ENCODE results near the gene AFTPH.
"Not testable (repeated sequence)": the region's sequence is repeated elsewhere in the genome, so short reads cannot be mapped to it uniquely, and the experiment has no call there.

AFTPH gene

DNA sequence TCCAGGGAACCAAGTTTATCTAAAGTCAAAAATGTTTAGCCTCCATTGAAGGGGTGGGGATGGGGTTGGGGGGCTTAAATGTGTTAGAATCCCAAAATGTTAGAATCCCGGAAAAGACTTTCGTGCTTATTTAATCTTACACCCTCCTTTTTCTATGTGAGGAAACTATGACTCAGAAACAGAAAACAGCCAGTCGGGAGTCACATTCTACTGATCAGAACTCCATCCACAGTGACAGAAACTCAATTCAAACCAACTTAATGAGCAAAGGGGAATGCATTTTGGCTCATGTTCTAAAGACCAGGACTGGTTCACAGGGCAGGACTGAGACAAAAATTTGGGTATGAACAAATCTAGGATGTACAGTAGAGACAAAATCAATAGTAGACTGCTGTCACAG is 31.9 kb upstream of the AFTPH start:
- in situ Hi-C loops (cut with MboI; ENCODE audit: low sequenced_read_pairs), result no loop called here

DNA sequence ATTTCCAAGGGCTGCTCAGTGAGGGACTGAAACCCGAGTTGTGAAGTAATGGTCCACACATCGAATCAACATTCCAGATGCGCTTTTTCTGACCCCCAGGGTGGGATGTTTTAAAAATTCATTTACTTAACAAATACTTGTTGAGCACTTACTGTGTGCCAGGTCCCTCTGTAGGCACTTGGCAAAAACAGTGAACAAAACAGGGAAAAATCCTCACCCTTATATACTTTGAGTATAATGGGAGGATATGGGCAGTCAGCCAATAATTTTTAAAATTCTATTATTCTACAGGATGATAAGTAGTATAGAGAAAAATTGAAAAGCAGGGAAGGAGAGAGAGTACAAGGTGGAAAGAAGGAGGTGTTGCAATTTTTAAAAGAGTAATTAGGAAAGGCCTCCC is 31.3 kb upstream of the AFTPH start:
- in situ Hi-C loops (cut with MboI; ENCODE audit: low sequenced_read_pairs), result no loop called here

DNA sequence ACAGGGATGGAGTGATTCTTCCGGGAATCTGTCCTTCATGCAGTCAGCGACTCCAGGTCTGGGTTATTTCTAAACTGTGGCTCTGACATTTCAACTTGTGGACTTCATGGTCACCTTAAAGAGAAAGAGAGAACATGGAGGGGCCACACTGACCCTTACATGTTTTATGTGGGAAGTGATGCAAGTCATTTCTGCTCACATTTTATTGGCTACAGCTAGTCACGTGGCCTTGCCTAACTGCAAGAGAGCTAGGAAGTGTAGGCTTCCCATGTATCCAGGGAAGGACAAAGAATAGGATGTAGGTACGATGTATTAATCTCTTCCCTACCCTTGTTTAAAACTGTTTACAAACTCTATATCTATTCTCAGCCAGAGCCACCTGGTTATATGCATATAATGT is 30.3 kb upstream of the AFTPH start:
- in situ Hi-C loops (cut with MboI; ENCODE audit: low sequenced_read_pairs), result no loop called here

DNA sequence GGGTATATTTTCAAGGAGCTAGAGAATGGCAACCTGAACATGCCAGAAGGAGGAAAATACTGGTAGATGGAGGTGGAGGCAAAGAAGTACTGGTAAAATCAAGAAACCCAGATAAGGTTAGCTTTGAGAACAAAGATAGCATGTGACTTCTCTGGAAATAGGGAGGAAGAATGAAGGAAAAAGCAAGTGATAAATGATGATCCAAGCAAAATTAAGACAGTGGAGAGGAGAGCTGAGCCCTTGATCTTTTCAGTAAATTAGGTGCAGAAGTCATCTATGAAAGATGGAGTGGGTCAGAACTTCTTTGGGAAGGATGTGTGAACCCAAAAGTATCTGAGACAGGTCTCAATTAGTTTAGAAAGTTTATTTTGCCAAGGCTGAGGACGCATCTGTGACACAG is 25.7 kb upstream of the AFTPH start:
- in situ Hi-C loops (cut with MboI; ENCODE audit: low sequenced_read_pairs), result no loop called here

DNA sequence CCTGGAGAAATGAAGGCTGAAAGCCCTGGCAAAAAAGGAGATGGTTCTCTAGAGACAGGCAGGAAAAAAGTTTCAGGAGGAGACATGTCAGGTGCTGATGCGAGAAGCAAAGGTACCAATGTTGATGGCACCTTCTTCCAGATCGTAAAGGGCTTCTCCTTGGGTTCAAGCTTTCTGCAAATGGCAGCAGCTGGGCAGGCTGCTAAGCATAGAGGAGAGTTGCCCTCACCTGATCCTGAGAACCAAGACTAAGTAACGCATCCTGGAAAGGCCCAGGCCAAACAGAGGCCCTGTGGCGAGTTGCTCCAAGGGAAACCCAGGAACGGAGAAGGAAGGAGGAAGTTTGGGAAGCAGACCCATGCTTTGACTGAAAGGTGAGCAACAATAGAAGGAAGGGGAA is 23.6 kb upstream of the AFTPH start:
- in situ Hi-C loops (cut with MboI; ENCODE audit: low sequenced_read_pairs), result no loop called here

DNA sequence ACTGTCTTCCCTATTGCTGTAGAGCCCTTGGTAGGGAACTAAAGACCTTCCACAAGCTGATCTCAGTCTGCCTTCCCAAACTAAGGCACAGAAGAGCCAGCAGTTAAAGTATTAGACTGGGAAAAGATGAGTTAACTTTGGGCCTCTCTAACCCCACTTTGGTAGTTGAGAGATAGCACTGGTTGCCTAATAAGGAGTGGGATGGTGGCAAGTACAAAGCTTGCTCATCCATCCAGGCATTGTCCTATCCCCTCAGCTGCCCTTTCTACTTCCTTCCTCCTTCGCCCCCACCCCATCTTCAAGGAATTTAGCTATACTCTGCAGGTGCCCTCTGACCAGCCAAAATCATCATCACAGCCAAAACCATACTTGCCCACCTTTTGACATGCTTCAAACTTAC is 22.2 kb upstream of the AFTPH start:
- in situ Hi-C loops (cut with MboI; ENCODE audit: low sequenced_read_pairs), result no loop called here

DNA sequence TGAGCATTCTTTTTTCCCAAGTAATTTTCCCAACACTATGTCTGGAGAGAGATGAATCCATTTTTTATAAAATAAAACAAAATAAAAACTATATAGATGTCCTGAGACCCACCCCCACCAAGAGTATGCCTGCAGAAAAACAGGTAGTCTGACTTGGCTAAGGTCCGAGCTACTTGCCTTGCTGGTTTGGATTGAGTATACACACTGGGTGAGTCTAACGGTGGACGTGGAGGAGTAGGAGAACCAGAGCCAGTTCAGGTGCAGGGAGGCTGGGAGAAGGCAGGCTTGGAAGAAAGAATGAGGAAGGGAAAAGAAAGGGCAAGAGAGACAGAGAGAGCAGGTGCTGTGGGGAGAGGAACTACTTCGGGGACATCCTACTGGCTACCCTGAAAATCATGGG is 21.3 kb upstream of the AFTPH start:
- in situ Hi-C loops (cut with MboI; ENCODE audit: low sequenced_read_pairs), result no loop called here

DNA sequence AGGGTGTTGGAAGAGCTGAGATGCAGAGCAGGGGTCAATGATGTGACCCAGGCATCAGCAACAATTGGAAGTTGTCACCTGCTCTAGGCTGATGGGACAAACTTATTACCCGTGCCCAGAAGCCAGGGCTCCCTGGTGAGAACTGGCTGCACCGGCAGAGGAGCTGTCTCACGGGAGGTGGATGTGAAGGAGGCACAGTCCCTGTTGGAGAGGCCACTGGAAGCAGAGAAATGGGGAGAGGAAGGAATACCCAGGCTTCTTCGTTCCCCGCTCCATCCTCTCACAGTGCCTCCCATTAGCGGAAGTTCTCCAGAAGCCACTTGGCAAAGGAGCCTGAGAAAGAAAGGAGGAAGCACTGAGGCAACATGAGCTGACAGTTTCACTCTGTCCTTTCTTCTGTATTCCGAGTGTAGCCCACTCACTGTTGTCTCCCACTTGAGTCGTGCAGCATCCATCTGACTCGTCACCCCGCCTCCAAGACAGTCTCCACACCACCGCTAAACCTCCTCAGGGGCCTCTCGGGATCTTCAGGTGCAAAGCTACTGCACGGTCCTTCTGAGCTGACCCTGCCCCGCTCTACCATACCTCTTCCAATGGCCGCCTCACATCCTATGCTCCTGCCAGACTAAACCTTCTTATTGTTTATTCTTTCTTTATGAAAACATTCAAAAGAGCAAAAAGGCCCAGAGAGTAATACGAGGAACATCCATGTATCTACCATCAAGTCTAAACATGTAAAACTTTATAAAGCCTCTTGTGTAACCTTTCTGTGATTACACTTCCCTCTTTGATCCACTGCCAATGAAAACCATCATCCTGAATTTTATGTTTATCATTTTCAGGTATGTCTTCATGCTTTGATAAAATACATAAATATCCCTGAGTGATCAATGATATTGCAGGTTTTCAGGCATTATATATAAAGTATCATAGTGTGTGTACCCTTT is 19.1 kb upstream of the AFTPH start:
- in situ Hi-C loops (cut with MboI; ENCODE audit: low sequenced_read_pairs), result no loop called here

DNA sequence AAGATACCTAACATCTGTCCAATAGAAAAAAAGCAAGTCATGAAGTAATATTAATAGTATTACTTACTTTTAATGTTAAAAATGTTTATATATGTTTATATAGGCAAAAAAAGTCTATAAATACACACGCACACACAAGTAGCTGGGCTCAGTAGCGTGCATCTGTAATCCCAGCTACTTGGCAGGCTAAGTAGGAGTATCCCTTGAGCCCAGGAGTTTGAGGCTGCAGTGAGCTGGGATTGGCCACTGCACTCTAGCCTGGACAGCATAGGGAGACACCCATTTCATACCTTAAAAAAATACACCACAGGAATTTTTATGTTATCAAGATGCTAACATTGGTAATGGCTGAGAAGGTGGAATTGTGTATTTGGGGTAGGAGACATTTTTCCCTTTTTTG is 17.4 kb upstream of the AFTPH start:
- in situ Hi-C loops (cut with MboI; ENCODE audit: low sequenced_read_pairs), result no loop called here

DNA sequence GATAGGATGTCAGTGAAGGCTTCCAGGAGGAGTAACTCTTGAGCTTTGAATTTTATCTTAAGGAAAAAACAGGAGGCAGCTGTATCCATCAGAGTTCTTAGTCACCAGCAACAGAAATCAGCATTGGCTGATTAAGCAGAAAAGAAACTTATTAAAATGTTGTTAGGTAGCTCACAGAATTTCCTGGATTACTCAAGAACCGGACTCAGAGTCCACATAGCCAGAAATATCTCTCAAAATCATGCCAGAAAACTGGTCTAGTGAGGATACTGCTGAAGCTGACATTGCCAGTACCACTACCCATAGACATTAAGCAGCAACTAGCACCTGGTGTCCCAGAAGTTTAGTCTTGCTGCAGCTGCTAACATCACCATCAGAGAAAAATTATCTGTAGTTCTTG is 10.1 kb upstream of the AFTPH start:
- in situ Hi-C loops (cut with MboI; ENCODE audit: low sequenced_read_pairs), result no loop called here

DNA sequence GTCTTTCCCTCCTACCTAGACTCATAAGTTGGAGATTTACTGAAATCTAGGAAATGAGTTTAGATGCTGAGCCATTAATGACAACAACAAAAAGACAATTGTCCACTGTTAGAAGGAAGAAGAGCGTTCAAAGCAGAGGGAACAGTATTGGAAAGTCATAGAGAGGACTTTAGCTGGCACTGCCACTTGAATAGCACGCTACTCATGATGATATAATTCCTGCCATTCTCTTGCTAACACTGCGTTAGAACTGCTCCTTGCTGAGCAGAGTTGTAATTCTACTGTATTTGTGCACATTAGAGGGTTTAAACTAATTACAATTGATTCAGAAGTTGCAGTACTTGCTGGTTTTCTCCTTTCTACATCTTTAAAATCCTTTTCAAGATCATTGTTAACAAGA is 9.0 kb upstream of the AFTPH start:
- in situ Hi-C loops (cut with MboI; ENCODE audit: low sequenced_read_pairs), result no loop called here

DNA sequence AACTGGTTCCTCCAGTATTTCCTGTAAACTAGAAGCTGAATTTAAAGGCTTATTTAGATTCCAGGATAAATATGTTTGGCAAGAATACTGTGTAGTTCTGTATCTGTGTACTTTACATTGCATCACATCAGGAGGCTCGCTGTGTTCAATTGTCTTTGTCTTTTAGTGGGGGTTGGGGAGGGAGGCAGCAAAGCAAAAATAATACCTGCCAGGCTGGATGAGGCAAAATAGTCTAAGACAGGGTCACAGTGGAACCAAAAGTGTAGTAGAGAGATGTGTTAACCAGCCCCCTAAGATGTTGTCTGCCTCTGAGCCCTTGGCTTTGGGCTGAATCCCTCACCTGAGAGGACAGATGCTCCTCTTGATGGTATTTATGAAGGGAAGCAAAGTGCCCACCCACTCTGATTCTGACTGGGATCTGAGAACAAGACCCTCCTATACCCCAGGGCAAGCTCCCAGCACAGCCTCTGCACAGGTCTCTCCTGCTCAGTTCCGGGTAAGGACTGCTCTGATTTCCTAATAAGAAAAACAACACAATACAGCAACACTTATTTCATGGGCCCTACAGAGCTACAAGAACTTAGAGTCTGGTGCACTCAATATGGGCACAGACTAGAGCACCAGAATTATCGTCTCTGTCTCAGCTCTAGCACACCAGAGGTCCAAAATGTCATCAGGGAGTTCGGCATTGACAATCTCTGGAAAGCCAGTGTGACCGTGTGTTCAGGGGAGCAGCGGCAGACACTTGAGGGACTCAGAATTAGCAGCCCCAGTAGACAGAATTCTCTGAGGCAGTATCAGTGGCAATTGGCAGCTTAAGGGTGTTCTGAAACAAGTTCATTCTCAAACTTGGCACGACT is 7.2 kb upstream of the AFTPH start:
- in situ Hi-C loops (cut with MboI; ENCODE audit: low sequenced_read_pairs), result no loop called here

DNA sequence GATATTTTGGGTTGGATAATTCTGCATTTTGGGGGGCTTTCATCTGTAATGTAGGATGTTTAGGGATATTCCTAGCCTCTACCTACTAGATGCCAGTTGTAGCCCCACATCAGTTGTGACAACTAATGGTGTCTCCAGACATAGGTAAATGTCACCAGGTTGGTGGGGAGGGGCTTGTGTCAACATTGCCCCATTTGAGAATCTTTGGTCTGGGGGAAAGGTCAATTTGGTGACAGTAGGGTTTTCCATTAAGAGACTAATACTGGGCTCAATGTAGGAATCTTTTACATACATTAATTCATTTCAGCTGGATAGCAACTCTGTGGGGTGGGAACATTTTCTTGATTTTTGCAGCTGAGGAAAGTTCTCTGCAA is 6.6 kb upstream of the AFTPH start:
- in situ Hi-C loops (cut with MboI; ENCODE audit: low sequenced_read_pairs), result no loop called here

DNA sequence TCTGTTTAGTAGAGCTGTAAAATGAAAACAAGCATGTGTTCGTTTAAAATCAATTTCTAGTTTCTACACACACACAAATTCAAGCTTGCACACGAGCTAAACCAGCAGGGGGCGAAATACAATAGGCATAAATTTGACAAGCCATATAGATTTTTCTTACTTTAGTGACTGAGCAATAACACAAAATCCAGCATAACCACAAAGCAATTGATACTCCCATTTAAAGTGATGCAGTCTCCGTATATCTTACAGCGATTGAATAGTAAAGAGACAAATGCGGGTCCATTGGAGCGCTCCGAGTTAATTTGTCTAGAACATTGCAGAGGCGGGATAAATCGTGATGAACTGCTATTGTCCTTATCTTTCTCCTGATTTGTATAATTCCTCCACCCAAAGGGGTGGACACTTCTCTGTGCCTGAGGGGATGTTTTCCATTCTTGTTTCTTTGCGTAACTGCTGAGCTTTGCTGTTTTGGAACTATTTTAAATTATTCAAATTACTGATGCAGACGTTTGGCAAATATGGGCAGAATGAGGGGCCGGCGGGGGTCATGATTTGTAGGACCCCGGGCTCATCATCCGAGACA is 1.2 kb upstream of the AFTPH start:
- in situ Hi-C loops (cut with MboI; ENCODE audit: low sequenced_read_pairs), result no loop called here

DNA sequence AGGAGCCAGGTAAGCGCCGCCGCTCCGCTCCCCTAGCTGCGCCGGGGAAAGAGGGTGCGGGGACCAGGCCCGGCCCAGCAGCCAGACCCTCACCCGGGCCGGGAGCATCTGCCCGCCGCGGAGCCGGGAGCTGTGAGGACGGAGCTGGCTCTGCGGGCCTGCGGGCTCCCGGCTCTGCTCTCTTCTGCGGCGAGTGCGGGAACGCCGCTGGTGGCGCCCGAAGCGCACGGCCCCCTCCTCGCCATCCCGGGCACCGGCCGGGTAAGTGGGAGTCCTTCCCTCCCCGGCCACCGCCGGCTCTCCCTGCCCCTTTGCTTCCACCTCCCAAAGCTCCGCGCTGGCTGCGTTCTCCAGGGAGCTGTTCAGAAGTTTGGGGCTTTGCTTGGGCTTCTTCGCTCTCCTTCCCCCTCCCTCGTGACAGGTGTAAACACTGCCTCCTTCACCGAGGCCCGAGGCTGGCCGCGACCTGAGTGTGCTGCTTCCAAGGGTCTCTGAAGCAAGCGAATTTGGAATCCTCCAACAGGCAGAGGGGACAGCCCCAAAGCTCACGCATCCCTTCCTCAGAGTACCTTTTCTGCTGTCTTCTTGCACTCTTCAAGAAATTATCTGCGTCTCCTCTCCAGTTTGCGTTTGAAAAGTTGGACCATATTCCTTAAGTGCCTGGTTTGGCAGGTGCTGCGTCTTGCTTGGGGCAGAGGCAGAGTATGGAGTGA is 632 bp downstream of the AFTPH start:
- in situ Hi-C loops (cut with MboI; ENCODE audit: low sequenced_read_pairs), result no loop called here

DNA sequence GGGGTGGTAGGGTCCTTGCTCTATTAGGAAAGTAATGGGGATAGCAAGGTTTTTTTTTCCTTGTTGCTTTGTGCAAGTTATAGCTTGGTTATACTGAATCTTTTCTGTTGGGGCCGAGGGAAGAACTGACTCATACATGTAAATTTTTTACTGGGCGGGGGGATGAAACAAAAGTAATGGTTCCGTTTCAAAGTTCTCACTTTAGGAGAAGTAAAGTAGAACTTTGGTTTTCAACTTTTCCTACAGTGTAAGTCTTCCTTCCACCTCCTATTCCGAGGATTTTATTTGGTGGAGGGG is 1.1 kb downstream of the AFTPH start:
- in situ Hi-C loops (cut with MboI; ENCODE audit: low sequenced_read_pairs), result no loop called here

DNA sequence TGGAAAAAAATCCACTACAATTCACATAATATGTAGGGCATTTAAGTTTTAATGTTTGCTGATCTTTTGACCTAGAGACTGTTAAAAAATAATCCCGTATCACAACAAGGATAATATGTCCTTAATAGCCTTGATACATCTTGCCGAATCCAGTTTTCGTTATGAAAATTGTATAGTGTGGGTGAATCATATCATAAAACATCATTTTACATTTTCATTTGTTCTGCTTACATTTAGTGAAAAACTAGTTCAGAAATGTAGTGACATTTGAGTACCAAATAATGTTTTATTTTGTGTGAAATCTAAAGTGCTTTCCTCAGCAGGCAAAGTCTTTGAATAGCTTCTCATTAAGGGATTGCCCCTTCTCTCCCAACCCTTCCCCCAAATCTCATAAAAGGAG is 1.9 kb downstream of the AFTPH start:
- in situ Hi-C loops (cut with MboI; ENCODE audit: low sequenced_read_pairs), result no loop called here

DNA sequence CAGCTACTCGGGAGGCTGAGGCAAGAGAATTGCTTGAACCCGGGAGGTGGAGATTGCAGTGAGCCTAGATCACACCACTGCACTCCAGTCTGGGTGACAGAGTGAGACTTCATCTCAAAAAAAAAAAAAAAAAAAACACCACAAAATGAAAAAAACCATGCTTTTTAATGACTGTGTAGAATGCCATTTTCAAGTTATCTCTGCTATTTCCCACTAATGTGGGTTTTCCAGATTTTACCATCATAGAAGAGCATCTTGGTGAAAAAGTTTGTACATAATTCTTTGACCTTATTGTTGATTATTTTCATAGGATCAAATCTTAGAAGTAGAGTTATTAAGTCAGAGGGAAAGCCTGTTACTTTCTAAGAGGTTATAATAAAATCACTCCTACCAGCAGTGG is 6.8 kb downstream of the AFTPH start:
- in situ Hi-C loops (cut with MboI; ENCODE audit: low sequenced_read_pairs), result not testable (repeated sequence)

DNA sequence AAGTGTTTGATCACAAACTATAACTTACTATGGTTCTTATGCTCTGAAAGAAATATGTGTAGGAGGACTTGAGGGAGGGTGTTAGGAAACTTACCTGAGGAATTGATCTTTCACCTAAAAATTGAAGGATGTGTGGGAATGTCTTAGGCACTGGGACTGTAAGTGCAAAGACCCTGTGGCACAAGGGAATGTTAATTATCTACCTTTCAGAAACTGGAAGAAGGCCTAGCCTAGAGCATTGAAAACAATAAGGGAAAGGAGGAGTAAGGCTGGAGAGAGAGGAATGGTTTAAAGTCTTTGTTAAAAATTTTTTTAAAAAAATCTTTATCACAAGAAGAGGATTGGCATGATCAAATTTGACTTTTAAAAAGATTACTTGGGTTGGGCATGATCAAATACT is 7.9 kb downstream of the AFTPH start:
- in situ Hi-C loops (cut with MboI; ENCODE audit: low sequenced_read_pairs), result no loop called here

DNA sequence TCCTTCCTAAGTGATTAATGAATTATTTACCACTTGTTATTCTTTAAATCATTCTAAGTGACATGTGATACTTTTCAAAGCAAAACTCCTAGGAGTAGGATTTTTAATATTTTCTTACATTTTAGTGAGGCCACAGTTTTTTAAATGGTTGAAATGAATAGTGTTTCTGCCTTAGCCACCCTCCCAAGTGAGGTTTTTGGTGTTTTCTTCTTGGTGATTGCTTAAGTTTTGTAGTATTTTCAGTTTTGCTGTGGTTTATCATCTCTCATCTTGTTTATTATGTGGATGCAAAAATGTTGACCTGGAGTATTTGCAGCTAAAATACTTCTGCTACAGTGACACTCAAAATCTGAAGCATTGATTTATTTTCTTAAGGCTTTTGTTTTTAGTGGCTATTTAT is 9.8 kb downstream of the AFTPH start:
- in situ Hi-C loops (cut with MboI; ENCODE audit: low sequenced_read_pairs), result no loop called here

DNA sequence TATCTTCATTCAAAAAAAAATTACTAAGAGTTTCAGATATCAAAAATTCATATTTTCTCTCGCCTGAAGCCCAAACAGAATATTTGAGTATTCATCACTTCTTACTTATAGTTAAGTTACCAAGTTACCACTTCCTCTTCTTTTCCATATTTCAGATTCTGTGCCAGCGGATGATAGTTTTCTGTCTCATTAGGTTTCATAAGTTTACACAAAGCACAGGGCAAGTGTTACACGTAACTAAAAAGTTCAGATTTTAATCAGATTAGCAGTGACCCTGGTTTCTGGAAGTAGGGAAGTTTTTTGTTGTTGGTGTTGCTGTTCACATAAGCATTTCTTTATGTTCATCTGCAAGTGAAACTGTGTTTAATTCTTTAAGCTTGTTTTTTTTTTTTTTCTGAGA is 10.2 kb downstream of the AFTPH start:
- in situ Hi-C loops (cut with MboI; ENCODE audit: low sequenced_read_pairs), result no loop called here
